ENCODE measurements around the gene RHOG.

DNA sequence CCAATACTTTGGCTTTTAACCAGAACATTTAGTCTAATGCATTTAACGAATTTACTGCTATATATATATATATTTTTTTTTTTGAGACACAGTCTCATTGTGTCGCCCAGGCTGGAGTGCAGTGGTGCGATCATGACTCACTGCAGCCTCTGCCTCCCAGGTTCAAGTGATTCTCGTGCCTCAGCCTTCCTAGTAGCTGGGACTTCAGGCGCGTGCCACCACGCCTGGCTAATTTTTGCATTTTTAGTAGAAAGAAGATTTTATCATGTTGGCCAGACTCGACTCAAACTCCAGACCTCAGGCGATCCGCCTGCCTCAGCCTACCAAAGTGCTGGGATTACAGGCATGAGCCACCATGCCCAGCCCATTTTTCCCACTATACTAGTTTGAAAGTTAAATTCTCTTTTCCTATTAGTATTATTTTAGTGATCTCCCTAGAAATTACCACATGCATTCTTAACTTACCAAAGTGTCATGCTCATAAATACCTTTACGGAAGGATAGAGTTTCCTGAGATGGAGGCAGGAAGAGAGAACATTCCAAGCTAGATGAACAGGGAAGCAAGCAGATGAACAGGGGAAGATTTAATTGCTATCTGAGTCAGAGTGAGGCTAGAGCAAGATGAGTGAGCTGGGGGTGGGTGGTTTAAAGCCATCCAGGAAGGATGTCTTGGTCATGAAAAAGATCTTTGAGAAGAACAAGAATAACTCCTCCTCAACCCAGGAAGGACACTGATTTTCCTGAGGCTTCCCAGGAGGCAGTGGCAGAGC lies 36.8 kb downstream of the RHOG start:
- TF ChIP-seq, protein P1, sequence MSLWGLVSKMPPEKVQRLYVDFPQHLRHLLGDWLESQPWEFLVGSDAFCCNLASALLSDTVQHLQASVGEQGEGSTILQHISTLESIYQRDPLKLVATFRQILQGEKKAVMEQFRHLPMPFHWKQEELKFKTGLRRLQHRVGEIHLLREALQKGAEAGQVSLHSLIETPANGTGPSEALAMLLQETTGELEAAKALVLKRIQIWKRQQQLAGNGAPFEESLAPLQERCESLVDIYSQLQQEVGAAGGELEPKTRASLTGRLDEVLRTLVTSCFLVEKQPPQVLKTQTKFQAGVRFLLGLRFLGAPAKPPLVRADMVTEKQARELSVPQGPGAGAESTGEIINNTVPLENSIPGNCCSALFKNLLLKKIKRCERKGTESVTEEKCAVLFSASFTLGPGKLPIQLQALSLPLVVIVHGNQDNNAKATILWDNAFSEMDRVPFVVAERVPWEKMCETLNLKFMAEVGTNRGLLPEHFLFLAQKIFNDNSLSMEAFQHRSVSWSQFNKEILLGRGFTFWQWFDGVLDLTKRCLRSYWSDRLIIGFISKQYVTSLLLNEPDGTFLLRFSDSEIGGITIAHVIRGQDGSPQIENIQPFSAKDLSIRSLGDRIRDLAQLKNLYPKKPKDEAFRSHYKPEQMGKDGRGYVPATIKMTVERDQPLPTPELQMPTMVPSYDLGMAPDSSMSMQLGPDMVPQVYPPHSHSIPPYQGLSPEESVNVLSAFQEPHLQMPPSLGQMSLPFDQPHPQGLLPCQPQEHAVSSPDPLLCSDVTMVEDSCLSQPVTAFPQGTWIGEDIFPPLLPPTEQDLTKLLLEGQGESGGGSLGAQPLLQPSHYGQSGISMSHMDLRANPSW (CRISPR knock-in tag; conservative IDR thresholded peaks at IDR 0.05; ENCODE audit: low read depth) = no peak
- TF ChIP-seq USF2 (CRISPR knock-in tag; IDR thresholded peaks at IDR 0.05) = no peak
- TF ChIP-seq RELA (CRISPR knock-in tag; IDR thresholded peaks at IDR 0.05; ENCODE audit: borderline replicate concordance) = no peak
- TF ChIP-seq, protein P2, sequence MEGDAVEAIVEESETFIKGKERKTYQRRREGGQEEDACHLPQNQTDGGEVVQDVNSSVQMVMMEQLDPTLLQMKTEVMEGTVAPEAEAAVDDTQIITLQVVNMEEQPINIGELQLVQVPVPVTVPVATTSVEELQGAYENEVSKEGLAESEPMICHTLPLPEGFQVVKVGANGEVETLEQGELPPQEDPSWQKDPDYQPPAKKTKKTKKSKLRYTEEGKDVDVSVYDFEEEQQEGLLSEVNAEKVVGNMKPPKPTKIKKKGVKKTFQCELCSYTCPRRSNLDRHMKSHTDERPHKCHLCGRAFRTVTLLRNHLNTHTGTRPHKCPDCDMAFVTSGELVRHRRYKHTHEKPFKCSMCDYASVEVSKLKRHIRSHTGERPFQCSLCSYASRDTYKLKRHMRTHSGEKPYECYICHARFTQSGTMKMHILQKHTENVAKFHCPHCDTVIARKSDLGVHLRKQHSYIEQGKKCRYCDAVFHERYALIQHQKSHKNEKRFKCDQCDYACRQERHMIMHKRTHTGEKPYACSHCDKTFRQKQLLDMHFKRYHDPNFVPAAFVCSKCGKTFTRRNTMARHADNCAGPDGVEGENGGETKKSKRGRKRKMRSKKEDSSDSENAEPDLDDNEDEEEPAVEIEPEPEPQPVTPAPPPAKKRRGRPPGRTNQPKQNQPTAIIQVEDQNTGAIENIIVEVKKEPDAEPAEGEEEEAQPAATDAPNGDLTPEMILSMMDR (IDR thresholded peaks at IDR 0.05) = no peak
- TF ChIP-seq NR2C2 (CRISPR knock-in tag; IDR thresholded peaks at IDR 0.05) = no peak
- TF ChIP-seq NR3C1 (CRISPR knock-in tag; conservative IDR thresholded peaks at IDR 0.05; ENCODE audit: low read depth) = no peak
- no peak for TF ChIP-seq FOXJ3 (CRISPR knock-in tag; IDR thresholded peaks at IDR 0.05; ENCODE audit: borderline replicate concordance)
- no peak for TF ChIP-seq ESRRA (CRISPR knock-in tag; IDR thresholded peaks at IDR 0.05; ENCODE audit: borderline replicate concordance)
